ENCODE results near the gene TRIM7.
A peak's percentile ranks its signal among the peaks of the same experiment; 100 is the strongest.
"Not testable (repeated sequence)": the region's sequence is repeated elsewhere in the genome, so short reads cannot be mapped to it uniquely, and the experiment has no call there.

TRIM7 gene

GRCh38 chr5:181153814-181154213 is 51.2 kb downstream of the TRIM7 start:
- in situ Hi-C loops (cut with HindIII; ENCODE audit: low pct_unique_long_range_greater_than_20kb, low sequenced_read_pairs) = no loop called here
- TF ChIP-seq JUND (IDR thresholded peaks at IDR 0.05; ENCODE audit: low read depth) = no peak
- no peak for DNase-seq (ENCODE audit: low read depth in 1 of 2, low spot score in 1 of 2)

GRCh38 chr5:181152406-181152805 is 52.6 kb downstream of the TRIM7 start:
- no peak for TF ChIP-seq JUND (IDR thresholded peaks at IDR 0.05; ENCODE audit: low read depth)
- DNase-seq (ENCODE audit: low read depth in 1 of 2, low spot score in 1 of 2) = no peak
- in situ Hi-C loops (cut with HindIII; ENCODE audit: low pct_unique_long_range_greater_than_20kb, low sequenced_read_pairs) = no loop called here

- DNase-seq (ENCODE audit: low read depth in 1 of 2, low spot score in 1 of 2) = peak in 1 of 2 experiments; percentile 32
- in situ Hi-C loops (cut with HindIII; ENCODE audit: low pct_unique_long_range_greater_than_20kb, low sequenced_read_pairs) = no loop called here
These were observed 53.9 kb downstream of the TRIM7 start for GRCh38 chr5:181151146-181151545.

GRCh38 chr5:181149806-181150733 is 54.9 kb downstream of the TRIM7 start:
- in situ Hi-C loops (cut with HindIII; ENCODE audit: low pct_unique_long_range_greater_than_20kb, low sequenced_read_pairs) = no loop called here
- no peak for DNase-seq (ENCODE audit: low read depth in 1 of 2, low spot score in 1 of 2)
- TF ChIP-seq JUND (IDR thresholded peaks at IDR 0.05; ENCODE audit: low read depth) = no peak

More at GRCh38 chr5:181151146-181151545, 53.9 kb downstream of the TRIM7 start:
- TF ChIP-seq JUND (IDR thresholded peaks at IDR 0.05; ENCODE audit: low read depth) = no peak

DNA sequence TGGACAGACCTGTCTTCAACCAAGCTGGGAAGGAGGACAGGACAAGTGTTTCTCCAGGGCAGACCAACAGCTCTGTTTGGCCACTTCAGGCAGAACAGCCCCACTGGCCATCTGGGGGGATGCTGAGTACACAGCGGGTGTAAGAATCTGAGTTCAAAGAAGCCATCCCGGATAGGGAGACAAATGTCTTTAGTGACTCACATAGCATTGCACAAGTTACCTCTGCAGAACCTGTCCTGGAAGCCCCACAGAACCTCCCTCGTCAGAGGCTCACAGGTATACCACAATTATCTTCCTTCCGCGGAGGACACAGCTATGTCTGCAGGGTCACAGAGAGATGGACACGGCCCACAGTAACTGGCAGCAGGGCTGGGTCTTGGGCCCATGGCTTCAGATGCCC is 55.6 kb downstream of the TRIM7 start:
- in situ Hi-C loops (cut with HindIII; ENCODE audit: low pct_unique_long_range_greater_than_20kb, low sequenced_read_pairs) = no loop called here
- DNase-seq (ENCODE audit: low read depth in 1 of 2, low spot score in 1 of 2) = peak in 1 of 2 experiments; percentile 18
- TF ChIP-seq JUND (IDR thresholded peaks at IDR 0.05; ENCODE audit: low read depth) = no peak

- DNase-seq (ENCODE audit: low read depth in 1 of 2, low spot score in 1 of 2); in situ Hi-C loops (cut with HindIII; ENCODE audit: low pct_unique_long_range_greater_than_20kb, low sequenced_read_pairs): not testable (repeated sequence)
These were observed 57.9 kb downstream of the TRIM7 start, which contains the start of gene OR2V2 for GRCh38 chr5:181146927-181147636. TSS of gene OR2V2 (plus strand) at chr5:181147586. CDS start at chr5:181154943, 7,357 bp downstream.

- no peak for DNase-seq (ENCODE audit: low read depth in 1 of 2, low spot score in 1 of 2)
- in situ Hi-C loops (cut with HindIII; ENCODE audit: low pct_unique_long_range_greater_than_20kb, low sequenced_read_pairs) = no loop called here
- no peak for TF ChIP-seq JUND (IDR thresholded peaks at IDR 0.05; ENCODE audit: low read depth)
These were observed 59.9 kb downstream of the TRIM7 start for GRCh38 chr5:181145133-181145532.

Measured in T47D (cell line).